GM06990 (cell line): ENCODE data around the gene RPL35.

ENCODE experiments used
- DNase-seq: peaks from one replicate; pipeline ENCODE4 v3.0.0-alpha.2; 2011; ENCODE audit not compliant: insufficient read length; ENCODE audit errors: extremely low read depth
- H3K27me3 ChIP-seq: replicated peaks from 2 replicates; pipeline ENCODE4 v1.6.0; 2011; ENCODE audit warnings: low read length; ENCODE audit not compliant: control insufficient read depth, insufficient read depth
- H3K36me3 ChIP-seq: 2 replicates; pipeline ENCODE4 v1.5.1; 2011; ENCODE audit warnings: low read length; ENCODE audit not compliant: control insufficient read depth, insufficient read depth
- H3K4me3 ChIP-seq: replicated peaks from 2 replicates; pipeline ENCODE4 v1.5.1; 2011; ENCODE audit warnings: low read depth, mild to moderate bottlenecking, control low read depth, low read length
- TF ChIP-seq, protein P1 (sequence below): IDR thresholded peaks from 2 replicates; pipeline ENCODE4 v1.5.1; 2011; ENCODE audit warnings: low read length, control low read depth, mild to moderate bottlenecking, inconsistent platforms; ENCODE audit not compliant: insufficient read depth, poor library complexity, severe bottlenecking

Gene RPL35

DNA sequence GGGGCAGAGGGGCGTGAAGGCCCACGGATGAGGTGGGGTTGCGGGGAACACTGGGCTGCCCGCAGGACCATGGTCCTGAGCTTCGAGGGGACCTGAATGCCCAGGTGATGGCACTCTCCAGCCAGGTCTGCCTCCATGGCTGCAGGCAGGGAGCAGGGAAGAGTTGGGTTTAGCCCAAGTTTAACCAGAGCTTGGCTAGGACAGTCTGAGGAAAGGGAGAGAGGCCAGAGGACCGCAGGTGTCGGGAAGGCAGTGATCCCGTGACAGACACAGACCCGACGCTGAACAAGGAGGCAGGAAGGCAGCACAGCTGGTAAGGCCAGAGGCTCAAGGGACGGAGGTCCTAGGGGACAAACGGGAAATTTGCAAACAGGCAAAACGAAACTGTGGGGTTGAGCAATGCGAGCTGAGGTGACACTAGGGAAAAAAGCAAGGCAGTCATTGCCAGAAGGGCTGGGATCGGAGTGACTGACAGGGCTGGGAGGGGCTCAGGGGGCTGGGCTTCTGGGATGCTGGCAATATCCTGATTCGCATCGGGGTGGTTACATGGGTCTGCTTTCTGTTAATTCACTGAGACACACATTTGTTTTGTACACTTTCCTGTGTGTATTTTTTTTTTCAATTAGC is 25.2 kb upstream of the RPL35 start:
- TF ChIP-seq, protein P1, sequence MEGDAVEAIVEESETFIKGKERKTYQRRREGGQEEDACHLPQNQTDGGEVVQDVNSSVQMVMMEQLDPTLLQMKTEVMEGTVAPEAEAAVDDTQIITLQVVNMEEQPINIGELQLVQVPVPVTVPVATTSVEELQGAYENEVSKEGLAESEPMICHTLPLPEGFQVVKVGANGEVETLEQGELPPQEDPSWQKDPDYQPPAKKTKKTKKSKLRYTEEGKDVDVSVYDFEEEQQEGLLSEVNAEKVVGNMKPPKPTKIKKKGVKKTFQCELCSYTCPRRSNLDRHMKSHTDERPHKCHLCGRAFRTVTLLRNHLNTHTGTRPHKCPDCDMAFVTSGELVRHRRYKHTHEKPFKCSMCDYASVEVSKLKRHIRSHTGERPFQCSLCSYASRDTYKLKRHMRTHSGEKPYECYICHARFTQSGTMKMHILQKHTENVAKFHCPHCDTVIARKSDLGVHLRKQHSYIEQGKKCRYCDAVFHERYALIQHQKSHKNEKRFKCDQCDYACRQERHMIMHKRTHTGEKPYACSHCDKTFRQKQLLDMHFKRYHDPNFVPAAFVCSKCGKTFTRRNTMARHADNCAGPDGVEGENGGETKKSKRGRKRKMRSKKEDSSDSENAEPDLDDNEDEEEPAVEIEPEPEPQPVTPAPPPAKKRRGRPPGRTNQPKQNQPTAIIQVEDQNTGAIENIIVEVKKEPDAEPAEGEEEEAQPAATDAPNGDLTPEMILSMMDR = no peak
- Histone ChIP-seq H3K36me3 (peaks cover 38% of the 10 kb centered on the region), H3K27me3 (no peaks in the 10 kb centered on the region), H3K4me3 (no peak overlapping the region)
- no peak for DNase-seq

DNA sequence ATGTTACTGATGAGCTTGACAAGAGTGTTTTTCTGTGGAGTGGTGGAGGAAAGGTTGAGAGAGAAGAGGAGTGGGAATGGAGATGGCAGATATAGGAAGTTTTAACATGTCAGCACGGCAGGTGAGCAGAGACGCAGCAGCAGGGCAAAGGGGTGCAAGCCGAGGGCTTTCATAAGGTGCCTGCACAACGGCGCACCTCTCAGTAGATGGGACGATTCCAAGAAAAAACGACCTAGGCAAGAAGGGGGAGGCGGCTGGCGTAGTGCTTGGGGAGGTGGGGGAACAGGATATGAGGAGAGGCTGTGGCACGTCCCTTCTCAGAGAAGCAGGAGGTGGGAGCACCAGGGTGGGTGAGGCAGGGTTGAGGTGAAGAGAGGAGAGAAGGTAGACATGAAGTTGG is 24.7 kb upstream of the RPL35 start:
- DNase-seq = no peak
- H3K27me3 ChIP-seq = no peaks in the 10 kb centered on the region
- TF ChIP-seq, protein P1 = no peak
- H3K4me3 ChIP-seq = no peak overlapping the region
- H3K36me3 ChIP-seq = peaks cover 38% of the 10 kb centered on the region

DNA sequence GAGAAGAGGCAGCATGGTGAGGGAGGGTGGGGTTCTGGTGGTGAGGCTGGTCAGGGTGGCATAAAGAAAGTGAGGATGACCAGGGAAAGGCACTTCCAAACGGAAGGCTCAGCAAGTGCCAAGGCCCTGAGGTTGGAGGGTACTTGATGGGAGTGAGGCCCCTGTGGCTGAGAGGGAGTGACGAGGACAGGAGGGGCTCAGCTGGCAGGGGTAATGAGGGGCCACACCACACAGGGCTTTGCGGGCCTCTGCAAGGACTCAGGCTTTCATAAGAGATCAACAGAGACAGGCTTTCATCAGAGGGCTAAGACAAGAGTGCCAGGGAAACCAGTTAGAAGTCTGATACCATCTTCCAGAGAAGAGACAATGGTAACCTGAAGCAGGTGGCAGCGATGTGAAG is 23.8 kb upstream of the RPL35 start:
- H3K4me3 ChIP-seq = no peak overlapping the region
- H3K27me3 ChIP-seq = no peaks in the 10 kb centered on the region
- TF ChIP-seq, protein P1 = no peak
- no peak for DNase-seq
- H3K36me3 ChIP-seq = peaks cover 40% of the 10 kb centered on the region

DNA sequence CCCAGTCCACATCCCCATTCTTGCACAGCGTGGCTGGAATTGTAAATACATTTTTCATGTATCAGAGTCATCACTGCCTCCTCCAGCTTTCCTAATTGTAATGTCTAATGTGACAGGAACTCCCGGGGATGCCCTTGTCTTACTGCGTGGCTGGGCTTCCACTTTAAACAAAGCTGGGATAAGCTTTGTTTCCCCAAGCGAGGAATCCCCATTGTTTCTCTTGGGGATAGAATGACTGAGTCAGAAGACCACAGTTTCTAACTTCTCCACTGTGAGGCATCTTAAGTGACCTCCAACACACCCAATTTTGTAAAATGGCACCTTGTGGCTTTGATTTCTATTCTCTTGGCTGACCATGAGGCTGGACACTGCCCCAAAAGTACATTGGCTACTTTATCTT is 22.6 kb upstream of the RPL35 start:
- H3K4me3 ChIP-seq = no peak overlapping the region
- peaks cover 40% of the 10 kb centered on the region for H3K36me3 ChIP-seq
- TF ChIP-seq, protein P1 = no peak
- no peak for DNase-seq
- H3K27me3 ChIP-seq = no peaks in the 10 kb centered on the region

DNA sequence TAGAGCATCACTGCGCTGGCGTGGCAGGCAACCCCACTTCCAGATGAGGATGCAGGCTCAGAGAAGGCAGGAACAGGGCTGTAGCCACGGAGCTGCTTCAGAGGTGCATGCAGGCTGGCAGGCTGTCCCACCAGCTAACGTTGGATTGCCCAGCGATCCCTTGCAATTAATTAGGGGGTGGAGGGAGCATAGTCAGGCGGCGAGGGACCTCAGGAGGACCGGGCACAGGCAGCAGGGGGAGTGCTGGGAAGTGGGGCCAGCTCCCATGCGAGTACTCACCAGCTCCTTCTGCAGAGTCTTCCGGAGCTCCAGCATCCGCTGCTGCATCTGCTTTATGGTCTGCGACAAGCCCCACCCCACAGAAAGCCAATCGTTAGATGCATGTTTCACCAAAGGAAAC is 20.5 kb upstream of the RPL35 start:
- no peak for DNase-seq
- TF ChIP-seq, protein P1 = no peak
- H3K4me3 ChIP-seq = no peak overlapping the region
- no peaks in the 10 kb centered on the region for H3K27me3 ChIP-seq
- H3K36me3 ChIP-seq = peaks cover 31% of the 10 kb centered on the region
